T-helper 2 cell (primary cell): ENCODE results near the gene TEX54.
"Not testable (repeated sequence)": the region's sequence is repeated elsewhere in the genome, so short reads cannot be mapped to it uniquely, and the experiment has no call there.

Source experiments
- DNase-seq, 5 experiments: peaks; one replicate each; pipeline versions ENCODE4 v3.0.0 to v3.0.0-alpha.2; 2012 to 2022

TEX54 gene

GRCh38 chr11:62830904-62831519 lies 1.6 kb downstream of the TEX54 start:
- DNase-seq, result peak in 1 of 5 experiments; percentile 47

GRCh38 chr11:62828130-62828529 lies 4.5 kb downstream of the TEX54 start:
- not testable (repeated sequence) for DNase-seq

- no peak for DNase-seq
These were observed 9.0 kb downstream of the TEX54 start for GRCh38 chr11:62823677-62824076.

GRCh38 chr11:62817129-62817528 lies 15.5 kb downstream of the TEX54 start:
- no peak for DNase-seq

GRCh38 chr11:62816557-62816956 lies 16.1 kb downstream of the TEX54 start:
- no peak for DNase-seq

GRCh38 chr11:62811659-62812058 lies 21.0 kb downstream of the TEX54 start:
- DNase-seq, result no peak

- DNase-seq, result no peak
These were observed 21.9 kb downstream of the TEX54 start for GRCh38 chr11:62810748-62811147.

- no peak for DNase-seq
These were observed 26.0 kb downstream of the TEX54 start for GRCh38 chr11:62806611-62807121.

GRCh38 chr11:62805961-62806441 lies 26.6 kb downstream of the TEX54 start:
- peak in 2 of 5 experiments; percentile 7 to 69 for DNase-seq

GRCh38 chr11:62805076-62805892 lies 27.4 kb downstream of the TEX54 start, which contains the start of gene NXF1:
Gene NXF1 (minus strand): TSS chr11:62805440. CDS start chr11:62805356, 84 bp downstream.
- peak; percentile 93 to 95 (median 94) for DNase-seq

- no peak for DNase-seq
These were observed 28.1 kb downstream of the TEX54 start for GRCh38 chr11:62804310-62805075.

GRCh38 chr11:62801071-62801470 lies 31.6 kb downstream of the TEX54 start:
- no peak for DNase-seq

- DNase-seq, result no peak
These were observed 33.2 kb downstream of the TEX54 start for GRCh38 chr11:62799486-62799885.

GRCh38 chr11:62796281-62796680 lies 36.4 kb downstream of the TEX54 start:
- no peak for DNase-seq

- DNase-seq, result no peak
These were observed 38.4 kb downstream of the TEX54 start for GRCh38 chr11:62794201-62794775.

GRCh38 chr11:62792202-62792575 lies 40.5 kb downstream of the TEX54 start:
- no peak for DNase-seq

GRCh38 chr11:62791501-62792201 lies 41.0 kb downstream of the TEX54 start, which contains the start of gene TMEM223:
Gene TMEM223 (minus strand): TSS chr11:62792006. CDS start chr11:62791994, 12 bp downstream.
- peak; percentile 77 to 92 (median 86) for DNase-seq

GRCh38 chr11:62789576-62789975 lies 43.1 kb downstream of the TEX54 start:
- DNase-seq, result no peak

GRCh38 chr11:62788991-62789390 lies 43.6 kb downstream of the TEX54 start:
- DNase-seq, result no peak

- DNase-seq, result peak; percentile 84 to 98 (median 96)
These were observed 45.5 kb downstream of the TEX54 start, which contains the start of gene TMEM179B for GRCh38 chr11:62787005-62787759. Gene TMEM179B (plus strand): TSS chr11:62787402. CDS start chr11:62787432, 30 bp downstream.
